ENCODE measurements around the gene SLC24A4. TPM values are rescaled to one million over a fixed set of nuclear protein-coding genes. Genes with fewer than 3 reads are reported as not detected.

SLC24A4 gene
- polyA plus RNA-seq, 1 donor from 2014 or later, result 0.17 TPM

DNA sequence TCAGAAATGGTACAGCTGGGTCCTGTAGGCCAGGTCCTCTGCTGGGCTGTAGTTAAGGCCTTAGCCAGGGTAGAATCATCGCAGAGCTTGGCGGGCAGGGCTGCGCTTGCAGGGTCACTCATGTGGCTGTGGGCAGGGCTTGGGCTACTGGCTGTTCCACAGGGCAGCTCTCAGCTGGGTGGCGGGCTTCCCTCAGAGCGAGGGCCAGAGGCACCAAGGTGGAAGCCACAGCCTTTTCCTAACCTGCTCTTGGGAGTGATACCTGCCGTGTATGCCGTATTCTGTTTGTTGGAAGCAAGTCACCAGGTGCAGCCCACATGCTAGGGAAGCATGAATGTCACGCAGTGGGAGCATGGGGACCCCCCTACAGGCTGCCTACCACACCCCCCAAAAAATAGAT is 120.8 kb downstream of the SLC24A4 start:
- Histone ChIP-seq H3K79me2 (replicated peaks; ENCODE audit: insufficient read depth, low read length) (no peaks in the 10 kb centered on the region), H3K27ac (ENCODE audit: low read length) (no peak overlapping the region), H3K9me3 (ENCODE audit: low read length) (peaks cover 3% of the 10 kb centered on the region), H3K4me3 (ENCODE audit: low read length) (no peak overlapping the region), H4K20me1 (ENCODE audit: insufficient read depth) (no peaks in the 10 kb centered on the region), H3K9me2 (ENCODE audit: insufficient read depth, low read length) (no peaks in the 10 kb centered on the region), H3F3A (ENCODE audit: insufficient read depth, low read length, poor library complexity, severe bottlenecking) (no peaks in the 10 kb centered on the region), H2AFZ (ENCODE audit: low read depth, low read length) (no peak overlapping the region), H3K27me3 (ENCODE audit: insufficient read depth, low read depth, low read length) (no peaks in the 10 kb centered on the region), H3K4me2 (ENCODE audit: low read length) (no peak overlapping the region), H3K9ac (ENCODE audit: low read length) (no peak overlapping the region), H3K36me3 (ENCODE audit: insufficient read depth, low read length) (no peaks in the 10 kb centered on the region)
- TF ChIP-seq EZH2 (IDR thresholded peaks at IDR 0.05; ENCODE audit: borderline replicate concordance, insufficient read depth, low read length, poor library complexity, severe bottlenecking) (no peak), TAF1 (IDR thresholded peaks at IDR 0.05; ENCODE audit: low read depth) (no peak), SMC3 (conservative IDR thresholded peaks at IDR 0.05; ENCODE audit: poor library complexity) (no peak), POLR2AphosphoS5 (IDR thresholded peaks at IDR 0.05) (no peak), RAD21 (conservative IDR thresholded peaks at IDR 0.05) (no peak)
- TF ChIP-seq, protein P1, sequence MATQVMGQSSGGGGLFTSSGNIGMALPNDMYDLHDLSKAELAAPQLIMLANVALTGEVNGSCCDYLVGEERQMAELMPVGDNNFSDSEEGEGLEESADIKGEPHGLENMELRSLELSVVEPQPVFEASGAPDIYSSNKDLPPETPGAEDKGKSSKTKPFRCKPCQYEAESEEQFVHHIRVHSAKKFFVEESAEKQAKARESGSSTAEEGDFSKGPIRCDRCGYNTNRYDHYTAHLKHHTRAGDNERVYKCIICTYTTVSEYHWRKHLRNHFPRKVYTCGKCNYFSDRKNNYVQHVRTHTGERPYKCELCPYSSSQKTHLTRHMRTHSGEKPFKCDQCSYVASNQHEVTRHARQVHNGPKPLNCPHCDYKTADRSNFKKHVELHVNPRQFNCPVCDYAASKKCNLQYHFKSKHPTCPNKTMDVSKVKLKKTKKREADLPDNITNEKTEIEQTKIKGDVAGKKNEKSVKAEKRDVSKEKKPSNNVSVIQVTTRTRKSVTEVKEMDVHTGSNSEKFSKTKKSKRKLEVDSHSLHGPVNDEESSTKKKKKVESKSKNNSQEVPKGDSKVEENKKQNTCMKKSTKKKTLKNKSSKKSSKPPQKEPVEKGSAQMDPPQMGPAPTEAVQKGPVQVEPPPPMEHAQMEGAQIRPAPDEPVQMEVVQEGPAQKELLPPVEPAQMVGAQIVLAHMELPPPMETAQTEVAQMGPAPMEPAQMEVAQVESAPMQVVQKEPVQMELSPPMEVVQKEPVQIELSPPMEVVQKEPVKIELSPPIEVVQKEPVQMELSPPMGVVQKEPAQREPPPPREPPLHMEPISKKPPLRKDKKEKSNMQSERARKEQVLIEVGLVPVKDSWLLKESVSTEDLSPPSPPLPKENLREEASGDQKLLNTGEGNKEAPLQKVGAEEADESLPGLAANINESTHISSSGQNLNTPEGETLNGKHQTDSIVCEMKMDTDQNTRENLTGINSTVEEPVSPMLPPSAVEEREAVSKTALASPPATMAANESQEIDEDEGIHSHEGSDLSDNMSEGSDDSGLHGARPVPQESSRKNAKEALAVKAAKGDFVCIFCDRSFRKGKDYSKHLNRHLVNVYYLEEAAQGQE (IDR thresholded peaks at IDR 0.05; ENCODE audit: borderline replicate concordance), result no peak
- TF ChIP-seq, protein P2, sequence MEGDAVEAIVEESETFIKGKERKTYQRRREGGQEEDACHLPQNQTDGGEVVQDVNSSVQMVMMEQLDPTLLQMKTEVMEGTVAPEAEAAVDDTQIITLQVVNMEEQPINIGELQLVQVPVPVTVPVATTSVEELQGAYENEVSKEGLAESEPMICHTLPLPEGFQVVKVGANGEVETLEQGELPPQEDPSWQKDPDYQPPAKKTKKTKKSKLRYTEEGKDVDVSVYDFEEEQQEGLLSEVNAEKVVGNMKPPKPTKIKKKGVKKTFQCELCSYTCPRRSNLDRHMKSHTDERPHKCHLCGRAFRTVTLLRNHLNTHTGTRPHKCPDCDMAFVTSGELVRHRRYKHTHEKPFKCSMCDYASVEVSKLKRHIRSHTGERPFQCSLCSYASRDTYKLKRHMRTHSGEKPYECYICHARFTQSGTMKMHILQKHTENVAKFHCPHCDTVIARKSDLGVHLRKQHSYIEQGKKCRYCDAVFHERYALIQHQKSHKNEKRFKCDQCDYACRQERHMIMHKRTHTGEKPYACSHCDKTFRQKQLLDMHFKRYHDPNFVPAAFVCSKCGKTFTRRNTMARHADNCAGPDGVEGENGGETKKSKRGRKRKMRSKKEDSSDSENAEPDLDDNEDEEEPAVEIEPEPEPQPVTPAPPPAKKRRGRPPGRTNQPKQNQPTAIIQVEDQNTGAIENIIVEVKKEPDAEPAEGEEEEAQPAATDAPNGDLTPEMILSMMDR (IDR thresholded peaks at IDR 0.05; ENCODE audit: poor library complexity, severe bottlenecking), result no peak

DNA sequence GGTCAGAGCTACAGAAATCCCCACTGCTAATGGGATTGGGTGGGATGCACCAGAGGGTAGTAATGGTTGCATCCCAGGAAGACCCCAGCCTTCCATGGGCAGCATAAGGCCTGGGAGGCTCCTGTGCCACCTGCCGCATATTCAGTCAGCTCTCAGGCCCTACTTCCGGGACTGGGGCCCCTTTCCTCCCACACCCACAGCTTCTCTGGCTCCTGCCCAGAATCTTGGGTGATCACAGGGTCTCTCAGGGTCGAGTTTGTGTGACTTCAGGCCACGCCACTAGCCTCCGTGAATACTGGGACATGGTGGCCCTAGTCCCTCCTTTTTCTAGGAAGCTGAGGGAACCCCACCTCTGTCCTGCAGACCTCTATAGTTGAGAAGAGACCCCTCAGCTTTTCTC is 123.8 kb downstream of the SLC24A4 start:
- Histone ChIP-seq H3K9me3 (ENCODE audit: low read length) (peaks cover 3% of the 10 kb centered on the region), H4K20me1 (ENCODE audit: insufficient read depth) (no peaks in the 10 kb centered on the region), H3K4me3 (ENCODE audit: low read length) (no peak overlapping the region), H3K4me2 (ENCODE audit: low read length) (no peak overlapping the region), H3K9ac (ENCODE audit: low read length) (no peak overlapping the region), H3K79me2 (replicated peaks; ENCODE audit: insufficient read depth, low read length) (no peaks in the 10 kb centered on the region), H3K9me2 (ENCODE audit: insufficient read depth, low read length) (no peaks in the 10 kb centered on the region), H3K27me3 (ENCODE audit: insufficient read depth, low read depth, low read length) (no peaks in the 10 kb centered on the region), H2AFZ (ENCODE audit: low read depth, low read length) (no peak overlapping the region), H3K36me3 (ENCODE audit: insufficient read depth, low read length) (no peaks in the 10 kb centered on the region), H3K27ac (ENCODE audit: low read length) (no peak overlapping the region), H3F3A (ENCODE audit: insufficient read depth, low read length, poor library complexity, severe bottlenecking) (no peaks in the 10 kb centered on the region)
- TF ChIP-seq TAF1 (IDR thresholded peaks at IDR 0.05; ENCODE audit: low read depth) (no peak), RAD21 (conservative IDR thresholded peaks at IDR 0.05) (no peak), EZH2 (IDR thresholded peaks at IDR 0.05; ENCODE audit: borderline replicate concordance, insufficient read depth, low read length, poor library complexity, severe bottlenecking) (no peak), MXI1 (conservative IDR thresholded peaks at IDR 0.05; ENCODE audit: poor library complexity, severe bottlenecking) (no peak), POLR2AphosphoS5 (IDR thresholded peaks at IDR 0.05) (no peak), SMC3 (conservative IDR thresholded peaks at IDR 0.05; ENCODE audit: poor library complexity) (no peak), EP300 (conservative IDR thresholded peaks at IDR 0.05; ENCODE audit: poor library complexity, severe bottlenecking) (no peak)
- TF ChIP-seq, protein P2 (IDR thresholded peaks at IDR 0.05; ENCODE audit: poor library complexity, severe bottlenecking), result no peak
- TF ChIP-seq, protein P1 (IDR thresholded peaks at IDR 0.05; ENCODE audit: borderline replicate concordance), result no peak

All from neural cell (in vitro differentiated cells).